ENCODE measurements around the gene MAP4K2.

DNA sequence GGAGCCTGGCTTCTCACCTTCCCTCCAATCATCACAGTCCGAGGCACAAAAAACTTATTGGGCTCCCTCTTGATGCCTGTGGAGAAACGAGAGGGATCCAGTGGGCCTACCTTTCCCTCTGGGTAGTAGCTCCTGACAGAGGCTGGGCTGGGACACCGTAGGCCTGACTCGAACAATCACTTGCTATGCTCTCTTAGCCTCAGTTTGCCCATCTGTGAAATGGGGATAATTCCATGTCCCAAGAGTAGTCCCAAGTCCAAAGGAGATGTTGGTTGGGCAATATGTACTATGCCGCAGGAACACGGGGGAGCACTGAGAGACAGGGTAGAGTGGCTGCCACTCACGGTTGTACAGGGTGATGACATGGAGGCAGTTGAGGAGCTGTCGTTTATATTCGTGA is 51.4 kb downstream of the MAP4K2 start:
- no peak for TF ChIP-seq POLR2A (IDR thresholded peaks at IDR 0.05)
- TF ChIP-seq, protein P1, sequence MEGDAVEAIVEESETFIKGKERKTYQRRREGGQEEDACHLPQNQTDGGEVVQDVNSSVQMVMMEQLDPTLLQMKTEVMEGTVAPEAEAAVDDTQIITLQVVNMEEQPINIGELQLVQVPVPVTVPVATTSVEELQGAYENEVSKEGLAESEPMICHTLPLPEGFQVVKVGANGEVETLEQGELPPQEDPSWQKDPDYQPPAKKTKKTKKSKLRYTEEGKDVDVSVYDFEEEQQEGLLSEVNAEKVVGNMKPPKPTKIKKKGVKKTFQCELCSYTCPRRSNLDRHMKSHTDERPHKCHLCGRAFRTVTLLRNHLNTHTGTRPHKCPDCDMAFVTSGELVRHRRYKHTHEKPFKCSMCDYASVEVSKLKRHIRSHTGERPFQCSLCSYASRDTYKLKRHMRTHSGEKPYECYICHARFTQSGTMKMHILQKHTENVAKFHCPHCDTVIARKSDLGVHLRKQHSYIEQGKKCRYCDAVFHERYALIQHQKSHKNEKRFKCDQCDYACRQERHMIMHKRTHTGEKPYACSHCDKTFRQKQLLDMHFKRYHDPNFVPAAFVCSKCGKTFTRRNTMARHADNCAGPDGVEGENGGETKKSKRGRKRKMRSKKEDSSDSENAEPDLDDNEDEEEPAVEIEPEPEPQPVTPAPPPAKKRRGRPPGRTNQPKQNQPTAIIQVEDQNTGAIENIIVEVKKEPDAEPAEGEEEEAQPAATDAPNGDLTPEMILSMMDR (IDR thresholded peaks at IDR 0.05) = no peak

Data from sigmoid colon (tissue), 3 donors.